Keratinocyte (primary cell): ENCODE data around the gene OR2F2.

Experiments
- CTCF ChIP-seq, 3 experiments: IDR thresholded peaks in 1 of 3; conservative IDR thresholded peaks in 1 of 3; optimal IDR thresholded peaks in 1 of 3; 2 replicates in 2 of 3; 3 replicates in 1 of 3; pipeline versions ENCODE3 to v1.5.1; 2011; ENCODE audit warnings: low read length in 3 of 3, mild to moderate bottlenecking in 3 of 3, moderate library complexity in 2 of 3, control low read depth in 1 of 3, inconsistent platforms in 1 of 3; ENCODE audit not compliant: insufficient read depth in 2 of 3; ENCODE audit errors: extremely low read depth in 1 of 3
- EZH2 ChIP-seq: IDR thresholded peaks from one replicate; pipeline ENCODE4 v1.6.1; 2012; ENCODE audit warnings: inconsistent platforms, mild to moderate bottlenecking, low read length, moderate library complexity

GRCh38 chr7:143886826-143887477 lies 48.1 kb upstream of the OR2F2 start:
- TF ChIP-seq CTCF (optimal IDR thresholded peaks at IDR 0.05 in 1 of 3, IDR thresholded peaks at IDR 0.05 in 1 of 3, conservative IDR thresholded peaks at IDR 0.05 in 1 of 3; ENCODE audit: extremely low read depth in 1 of 3, insufficient read depth in 2 of 3, low read length in 3 of 3), result no peak
- TF ChIP-seq EZH2, result no peak
